NCI-H187 treated with DMSO at 0.1 percent for 48 hours (cell line): ENCODE measurements around the gene RC3H2.
"Not testable (repeated sequence)": the region's sequence is repeated elsewhere in the genome, so short reads cannot be mapped to it uniquely, and the experiment has no call there.

Experiments
- DNase-seq: peaks from one replicate; lab custom pipeline; 2025; lab: John Stamatoyannopoulos, UW

The RC3H2 gene

DNA sequence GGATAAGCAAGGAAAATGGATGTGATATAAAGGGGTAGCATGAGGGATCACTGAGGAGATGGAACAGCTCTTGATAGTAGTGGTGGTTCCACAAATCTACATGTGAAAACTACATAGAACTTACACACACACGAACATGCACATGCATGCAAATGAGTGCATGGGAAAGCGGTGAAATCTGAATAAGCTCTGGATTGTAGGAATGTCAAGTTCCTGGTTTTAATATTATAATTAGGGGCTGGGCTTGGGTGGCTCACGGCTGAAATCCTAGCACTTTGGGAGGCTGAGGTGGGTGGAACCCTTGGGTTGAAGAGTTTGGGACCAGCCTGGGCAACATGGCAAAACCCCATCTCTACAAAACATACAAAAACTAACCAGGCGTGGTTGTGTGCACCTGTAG is 63.7 kb downstream of the RC3H2 start:
- DNase-seq: no peak

DNA sequence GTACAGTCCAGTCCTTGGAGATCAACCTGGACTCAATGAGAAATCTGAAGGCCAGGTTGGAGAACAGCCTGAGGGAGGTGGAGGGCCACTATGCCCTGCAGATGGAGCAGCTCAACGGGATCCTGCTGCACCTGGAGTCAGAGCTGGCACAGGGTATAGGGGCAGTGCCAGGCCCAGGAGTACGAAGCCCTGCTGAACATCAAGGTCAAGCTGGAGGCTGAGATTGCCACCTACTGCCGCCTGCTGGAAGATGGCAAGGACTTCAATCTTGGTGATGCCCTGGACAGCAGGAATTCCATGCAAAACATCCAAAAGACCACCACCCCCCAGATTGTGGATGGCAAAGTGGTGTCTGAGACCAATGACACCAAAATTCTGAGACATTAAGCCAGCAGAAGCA is 66.7 kb downstream of the RC3H2 start:
- DNase-seq: not testable (repeated sequence)

DNA sequence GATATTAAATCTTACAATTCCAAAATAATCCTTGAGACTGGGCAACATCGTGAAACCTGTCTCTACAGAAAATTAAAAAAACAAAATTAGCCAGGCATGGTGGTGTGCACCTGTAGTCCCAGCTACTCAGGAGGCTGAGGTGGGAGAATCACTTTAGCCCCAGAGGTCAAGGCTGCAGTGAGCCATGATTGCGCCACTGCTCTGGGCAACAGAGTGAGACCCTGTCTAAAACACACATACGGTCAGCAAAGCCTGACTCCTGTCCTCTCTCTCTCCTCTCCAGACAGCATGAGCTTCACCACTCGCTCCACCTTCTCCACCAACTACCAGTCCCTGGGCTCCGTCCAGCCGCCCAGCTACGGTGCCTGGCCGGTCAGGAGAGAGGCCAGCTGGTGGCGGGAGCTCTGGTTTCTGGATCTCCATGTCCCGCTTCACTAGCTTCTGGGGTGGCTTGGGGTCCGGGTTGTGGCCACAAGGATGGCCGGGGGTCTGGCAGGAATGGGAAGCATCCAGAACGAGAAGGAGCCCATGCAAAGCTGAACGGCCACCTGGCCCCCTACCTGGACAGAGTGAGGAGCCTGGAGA is 67.8 kb downstream of the RC3H2 start:
- no peak for DNase-seq

DNA sequence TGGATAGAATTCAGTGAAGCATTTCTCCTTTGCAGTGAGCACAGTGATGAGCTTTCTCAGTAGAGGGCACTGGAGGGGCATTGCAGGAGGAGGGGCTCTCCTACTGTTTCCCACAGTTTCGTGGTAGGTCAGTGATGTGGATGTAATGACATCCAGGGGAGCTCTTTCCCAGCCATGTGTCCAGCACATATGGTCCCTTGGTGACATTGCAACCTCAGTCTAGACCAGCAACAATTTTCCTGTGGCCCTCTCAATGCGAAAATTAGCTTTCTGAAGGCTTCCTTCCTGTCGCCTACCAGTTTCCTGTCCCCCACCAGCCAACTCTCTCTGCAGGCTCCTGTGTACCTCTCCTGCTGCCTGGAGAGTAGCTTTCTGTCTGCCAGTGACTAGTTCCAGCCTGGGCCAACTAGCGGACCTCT is 69.8 kb downstream of the RC3H2 start:
- DNase-seq: no peak

DNA sequence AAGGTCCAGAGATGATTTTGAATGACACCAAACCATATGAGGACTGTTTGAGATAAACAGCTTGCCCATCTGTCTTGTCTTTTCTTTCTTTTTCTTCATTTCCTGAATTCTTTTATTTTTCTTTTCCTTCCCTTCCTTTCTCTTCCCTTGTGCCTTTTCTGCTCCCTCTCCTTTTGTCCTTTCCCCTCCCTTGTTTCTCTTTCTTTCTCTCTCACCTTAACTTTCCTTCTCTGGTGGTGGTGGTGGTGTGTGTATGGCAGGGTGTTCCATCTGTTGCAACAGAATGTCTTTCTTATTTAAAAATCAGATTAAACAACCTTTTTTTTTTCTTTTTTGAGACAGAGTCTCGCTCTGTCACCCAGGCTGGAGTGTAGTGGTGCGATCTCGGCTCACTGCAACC is 73.0 kb downstream of the RC3H2 start:
- no peak for DNase-seq

DNA sequence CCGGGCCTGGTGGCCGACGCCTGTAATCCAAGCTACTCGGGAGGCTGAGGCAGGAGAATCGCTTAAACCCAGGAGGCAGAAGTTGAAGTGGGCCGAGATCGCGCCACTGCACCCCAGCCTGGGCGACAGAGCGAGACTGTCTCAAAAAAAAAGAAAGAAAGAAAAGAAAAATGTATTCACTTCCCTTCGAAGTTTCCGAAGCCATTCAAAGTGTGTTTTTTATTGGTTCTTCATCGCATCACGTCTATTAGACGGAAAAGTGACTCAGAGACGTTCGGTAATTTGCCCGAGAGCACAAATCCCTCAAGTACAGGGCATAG is 76.2 kb downstream of the RC3H2 start:
- DNase-seq: not testable (repeated sequence)

DNA sequence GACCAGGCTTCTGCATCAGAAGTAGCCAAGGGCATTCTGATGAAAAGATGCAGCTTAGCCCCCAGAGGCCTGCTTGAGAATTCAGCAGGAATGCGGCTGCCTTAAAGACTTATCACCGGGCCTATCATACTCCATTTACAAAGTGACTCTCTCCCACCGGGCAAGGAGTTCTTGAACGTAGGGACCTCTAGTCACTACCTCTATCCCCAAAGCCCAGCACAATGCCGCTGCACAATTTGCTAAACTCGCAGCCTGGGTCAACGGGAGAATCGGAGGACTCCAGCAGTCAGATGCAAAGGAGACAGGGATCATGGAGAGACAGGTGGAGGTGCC is 77.4 kb downstream of the RC3H2 start:
- no peak for DNase-seq

DNA sequence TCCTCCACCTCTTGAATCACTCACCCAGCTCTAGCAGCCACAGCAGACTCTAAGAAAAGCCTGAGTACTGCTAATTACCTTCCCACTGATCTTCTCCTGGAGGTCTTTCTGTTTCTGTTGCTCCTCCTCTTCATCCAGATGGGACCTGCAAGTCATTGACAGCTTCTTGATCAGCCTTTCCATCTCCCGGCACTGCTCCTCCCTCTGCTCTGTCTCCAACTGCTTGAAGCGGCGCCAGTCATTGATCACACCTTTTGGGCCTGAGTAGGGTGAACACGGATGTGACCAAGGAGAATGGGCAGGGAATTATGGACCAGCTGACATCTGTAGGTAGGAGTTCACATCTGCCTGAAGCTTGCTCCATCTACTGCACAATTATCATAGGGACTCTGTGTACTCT is 82.2 kb downstream of the RC3H2 start:
- DNase-seq: no peak

DNA sequence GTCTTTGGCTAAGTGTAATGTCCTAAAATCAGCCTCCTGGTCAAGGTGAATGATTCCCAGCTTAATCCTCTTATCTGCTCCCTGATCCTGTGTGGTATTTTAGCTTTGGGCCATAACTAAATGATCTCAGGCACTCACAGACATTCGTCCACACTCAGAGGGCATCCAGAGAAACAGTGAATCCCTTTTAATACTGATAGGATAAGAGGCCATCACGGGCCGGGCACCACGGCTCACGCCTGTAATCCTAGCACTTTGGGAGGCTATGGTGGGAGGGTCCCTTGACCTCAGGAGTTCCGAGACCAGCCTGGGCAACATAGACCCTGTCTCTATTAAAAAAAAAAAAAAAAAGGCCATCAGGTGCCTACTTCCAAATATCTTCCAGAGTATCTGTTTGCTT is 83.1 kb downstream of the RC3H2 start:
- DNase-seq: no peak

DNA sequence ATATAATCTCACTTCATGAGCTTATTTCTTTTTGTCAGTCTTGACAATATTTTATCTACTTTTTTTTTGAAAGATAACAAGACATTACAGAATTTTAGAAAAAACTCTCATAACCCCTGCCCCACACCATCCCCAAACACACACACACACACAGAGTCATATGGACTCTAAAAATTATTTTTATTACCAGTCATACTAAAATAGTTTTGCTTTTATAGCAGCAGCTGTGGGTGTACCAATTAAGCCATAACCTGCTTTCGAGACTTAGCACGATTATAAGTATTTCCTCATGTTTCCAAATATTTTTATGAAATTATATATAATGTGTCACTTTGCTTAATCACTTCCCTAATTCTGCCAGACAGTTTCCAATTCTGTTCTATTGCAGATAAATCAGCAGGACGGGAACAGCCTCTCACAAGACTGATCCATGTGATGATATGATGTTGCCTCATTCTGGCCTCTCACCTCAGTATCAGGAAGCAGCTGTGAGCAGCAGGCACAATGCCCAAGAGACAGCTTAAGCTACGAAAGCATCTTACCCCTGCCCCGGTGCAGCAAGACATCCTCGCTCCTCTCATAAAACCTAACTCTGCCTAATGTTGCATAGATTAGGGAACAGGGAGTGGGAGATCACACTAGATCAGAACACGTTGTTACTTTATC is 83.7 kb downstream of the RC3H2 start:
- DNase-seq: no peak

DNA sequence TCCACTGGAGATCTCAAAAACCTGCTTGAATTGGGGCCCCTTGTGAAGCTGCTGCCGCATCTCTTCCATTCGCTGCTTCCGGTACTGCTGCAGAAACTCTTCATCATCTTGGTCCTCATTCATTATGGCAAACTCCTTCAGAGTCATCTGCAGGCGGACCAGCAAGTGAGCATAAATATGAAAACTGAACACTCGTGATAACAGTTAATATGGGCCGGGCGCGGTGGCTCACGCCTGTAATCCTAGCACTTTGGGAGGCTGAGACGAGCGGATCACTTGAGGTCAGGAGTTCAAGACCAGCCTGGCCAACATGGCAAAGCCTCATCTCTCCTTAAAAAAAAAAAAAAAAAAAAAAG is 84.7 kb downstream of the RC3H2 start:
- DNase-seq: no peak

DNA sequence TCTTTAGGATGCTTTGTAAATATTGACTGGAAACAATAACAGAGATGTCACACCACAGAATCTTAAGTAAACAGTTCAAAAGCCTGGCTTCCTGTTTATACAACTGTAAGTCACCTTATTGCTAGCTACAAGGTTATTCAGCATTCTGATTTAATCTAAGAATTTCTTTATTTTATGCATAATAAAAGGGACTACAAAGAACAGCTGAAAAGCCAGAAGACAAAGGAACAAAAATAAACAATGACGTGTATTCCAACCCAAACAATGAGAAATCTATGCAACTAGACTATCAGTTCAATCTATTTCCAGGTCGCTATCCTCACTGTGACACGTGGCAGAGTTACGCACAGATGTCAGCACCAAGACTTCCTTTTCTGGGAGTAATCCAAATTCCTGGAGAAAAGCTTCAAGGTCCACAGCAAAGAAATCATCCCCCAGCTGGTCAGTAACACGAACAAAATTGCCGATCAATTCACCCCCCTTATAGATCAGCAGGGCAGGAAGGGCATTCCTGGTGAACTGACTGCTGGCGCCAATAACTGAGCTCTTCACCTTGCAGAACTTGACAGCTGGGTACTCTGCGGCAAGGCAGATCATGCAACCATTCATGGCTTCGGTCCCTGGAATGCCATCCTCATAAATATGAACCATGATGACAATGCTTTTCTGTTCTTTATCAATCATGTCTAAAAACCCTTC is 85.2 kb downstream of the RC3H2 start:
- DNase-seq: no peak

DNA sequence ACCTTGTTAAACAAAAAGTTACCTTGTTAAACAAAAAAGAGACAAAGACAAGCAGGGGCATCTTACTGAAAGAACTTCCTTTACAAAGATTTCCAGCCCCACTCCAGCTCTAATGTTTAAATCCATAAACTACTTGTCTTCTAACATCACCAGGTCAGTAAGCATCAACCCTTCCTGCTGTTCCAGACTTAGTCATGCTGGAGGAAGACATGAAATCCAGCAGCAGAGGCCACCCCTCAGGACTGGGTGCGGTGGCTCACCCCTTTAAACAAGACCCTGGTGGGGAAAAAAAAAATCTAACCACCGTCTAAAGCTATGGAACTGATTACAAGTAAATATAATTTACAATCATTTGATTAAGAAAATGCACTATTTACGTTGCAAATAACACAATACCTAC is 85.8 kb downstream of the RC3H2 start:
- no peak for DNase-seq

DNA sequence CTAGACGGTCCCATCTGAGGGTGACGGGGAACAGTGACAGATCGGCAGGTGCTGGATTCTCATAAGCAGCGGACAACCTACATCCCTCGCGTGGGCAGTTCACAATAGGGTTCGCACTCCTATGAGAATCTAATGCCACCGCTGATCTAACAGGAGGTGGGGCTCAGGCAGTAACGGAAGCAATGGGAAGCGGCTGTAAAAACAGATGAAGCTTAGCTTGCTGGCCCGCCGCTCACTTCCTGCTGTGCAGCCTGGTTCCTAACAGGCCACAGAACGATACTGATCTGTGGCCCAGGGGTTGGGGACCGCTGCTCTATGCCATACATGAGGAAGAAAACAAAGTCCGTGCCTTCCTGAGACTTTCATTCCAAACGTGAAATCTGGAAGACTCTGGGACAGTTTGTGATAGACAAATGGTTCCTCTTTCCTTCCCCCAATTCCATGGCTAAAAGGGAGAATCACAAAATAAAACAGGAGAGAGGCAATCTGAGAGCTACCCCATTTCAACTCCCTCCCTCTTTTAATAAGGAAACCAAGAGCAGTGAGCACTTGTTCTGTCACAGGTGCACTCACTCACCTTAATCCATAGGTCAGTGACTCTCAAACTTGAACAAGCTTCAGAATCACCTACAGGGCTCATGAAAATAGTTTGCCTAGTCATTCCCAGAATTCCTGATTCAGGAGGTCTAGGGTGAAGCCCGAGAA is 88.8 kb downstream of the RC3H2 start:
- no peak for DNase-seq

DNA sequence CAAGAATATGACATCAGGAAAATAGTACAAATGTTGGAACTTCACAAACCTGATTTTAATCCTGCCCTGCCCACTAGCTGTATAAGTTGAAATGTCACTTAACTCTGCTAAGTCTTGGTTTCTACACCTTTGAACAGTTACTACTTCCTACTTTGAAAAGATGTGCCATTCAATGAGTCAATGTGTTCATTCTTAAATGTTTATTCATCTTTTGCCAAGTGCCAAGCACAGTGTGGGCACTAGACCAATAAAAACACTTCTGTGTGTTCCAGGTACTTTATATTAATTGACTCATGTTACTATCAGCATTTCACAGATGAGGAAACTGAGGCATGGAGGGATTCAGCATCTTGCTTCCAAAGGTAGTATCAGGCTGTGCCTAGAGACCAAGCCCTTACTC is 89.6 kb downstream of the RC3H2 start:
- no peak for DNase-seq

DNA sequence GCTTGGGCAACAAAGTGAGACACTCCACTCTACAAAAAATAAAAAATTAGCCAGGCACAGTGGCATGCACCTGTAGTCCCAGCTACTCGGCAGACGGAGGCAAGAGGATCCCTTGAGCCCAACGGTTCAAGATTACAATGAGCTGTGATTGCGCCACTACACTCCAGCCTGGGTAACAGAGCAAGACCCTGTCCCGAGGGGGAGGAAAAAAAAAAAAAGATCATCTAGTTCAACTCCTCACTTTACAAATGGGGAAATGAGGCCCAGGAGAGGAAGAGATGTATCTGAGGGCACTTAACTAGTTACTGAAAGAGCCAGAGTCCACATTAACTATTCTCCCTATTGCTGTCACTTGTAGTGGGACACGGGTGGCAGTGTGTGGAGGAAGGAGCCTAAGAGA is 90.6 kb downstream of the RC3H2 start:
- no peak for DNase-seq

DNA sequence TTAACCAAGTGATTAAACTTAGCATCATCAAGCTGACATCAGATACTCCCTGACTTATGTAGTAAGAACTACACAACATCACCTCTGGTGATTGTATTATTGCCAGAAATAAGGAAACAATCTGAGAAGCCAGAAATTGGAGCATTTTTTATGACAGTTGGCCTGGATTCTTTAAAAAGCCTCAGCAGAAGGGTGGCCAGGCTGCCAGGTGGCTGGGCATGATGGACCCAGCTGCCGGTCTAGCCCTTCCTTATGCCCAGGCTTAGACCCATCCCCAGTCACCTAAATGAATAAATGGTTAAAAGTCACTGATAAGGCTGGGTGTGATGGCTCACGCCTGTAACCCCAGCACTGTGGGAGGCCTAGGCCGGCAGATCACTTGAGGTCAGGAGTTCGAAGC is 92.4 kb downstream of the RC3H2 start:
- no peak for DNase-seq

DNA sequence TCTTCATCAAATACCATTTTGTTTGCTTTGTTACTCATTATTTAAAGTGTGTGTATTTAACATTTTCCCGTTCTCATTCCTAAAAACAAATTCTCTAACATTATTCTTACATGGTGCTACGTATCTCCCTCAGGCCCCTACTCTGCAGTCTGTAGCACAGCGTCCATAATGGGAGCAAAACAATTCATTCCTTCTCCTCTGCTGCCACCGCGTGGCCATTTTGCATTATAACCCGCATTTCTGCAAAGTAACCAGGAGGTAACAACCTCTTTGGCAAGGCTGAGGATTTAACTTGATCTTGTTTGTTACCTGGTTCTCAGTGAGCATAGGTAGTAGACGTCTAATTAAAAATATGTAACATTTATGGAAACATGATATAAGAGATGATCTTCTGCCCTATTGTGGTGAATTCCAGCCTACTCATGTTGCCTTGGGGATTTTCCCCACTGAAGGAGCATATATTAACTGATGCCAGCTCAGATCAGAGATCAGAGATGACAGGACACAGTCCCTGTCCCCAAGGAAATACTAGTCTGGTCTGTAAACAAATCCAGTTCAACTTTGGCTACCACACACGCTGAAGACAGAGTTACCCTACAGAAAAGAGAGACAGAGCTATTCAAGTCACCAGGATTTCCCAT is 94.7 kb downstream of the RC3H2 start:
- peak; percentile 0 for DNase-seq

DNA sequence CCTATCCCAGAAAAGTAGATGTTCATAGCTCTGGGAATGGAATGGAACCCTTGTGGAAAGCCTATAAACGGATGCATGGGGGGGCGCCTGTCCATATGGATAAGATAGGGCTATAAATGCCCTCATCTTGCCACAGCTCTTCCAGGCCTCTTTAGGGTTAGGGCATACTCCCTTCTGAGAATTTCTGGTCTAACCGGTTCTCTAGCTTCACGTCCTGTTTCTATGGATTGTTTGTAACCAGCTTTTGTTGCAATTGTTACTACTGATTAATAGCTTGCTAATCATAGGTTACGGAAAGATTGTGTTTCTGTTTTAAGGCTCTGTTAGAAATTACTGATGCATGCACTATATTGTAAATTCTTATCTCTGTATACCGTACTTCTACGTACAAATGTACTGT is 95.9 kb downstream of the RC3H2 start:
- not testable (repeated sequence) for DNase-seq

DNA sequence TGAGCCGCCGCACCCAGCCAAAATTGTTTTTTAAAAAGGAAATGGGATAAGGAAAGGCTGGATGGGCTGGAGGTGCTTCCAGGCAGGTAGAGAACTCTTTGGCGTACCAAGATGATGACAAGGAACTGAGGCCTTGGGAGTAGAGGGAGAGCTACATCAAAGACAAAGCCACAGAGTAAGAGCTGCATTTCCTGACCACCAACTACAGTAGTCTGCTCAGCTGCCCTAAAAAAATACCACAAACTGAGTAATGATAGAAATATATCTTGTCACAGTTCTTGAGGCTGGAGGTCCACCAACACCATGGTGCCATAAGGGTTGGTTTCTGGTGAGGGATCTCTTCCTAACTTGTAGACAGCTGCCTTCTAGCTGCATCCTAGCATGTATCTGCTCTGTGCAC is 97.0 kb downstream of the RC3H2 start:
- DNase-seq: no peak

DNA sequence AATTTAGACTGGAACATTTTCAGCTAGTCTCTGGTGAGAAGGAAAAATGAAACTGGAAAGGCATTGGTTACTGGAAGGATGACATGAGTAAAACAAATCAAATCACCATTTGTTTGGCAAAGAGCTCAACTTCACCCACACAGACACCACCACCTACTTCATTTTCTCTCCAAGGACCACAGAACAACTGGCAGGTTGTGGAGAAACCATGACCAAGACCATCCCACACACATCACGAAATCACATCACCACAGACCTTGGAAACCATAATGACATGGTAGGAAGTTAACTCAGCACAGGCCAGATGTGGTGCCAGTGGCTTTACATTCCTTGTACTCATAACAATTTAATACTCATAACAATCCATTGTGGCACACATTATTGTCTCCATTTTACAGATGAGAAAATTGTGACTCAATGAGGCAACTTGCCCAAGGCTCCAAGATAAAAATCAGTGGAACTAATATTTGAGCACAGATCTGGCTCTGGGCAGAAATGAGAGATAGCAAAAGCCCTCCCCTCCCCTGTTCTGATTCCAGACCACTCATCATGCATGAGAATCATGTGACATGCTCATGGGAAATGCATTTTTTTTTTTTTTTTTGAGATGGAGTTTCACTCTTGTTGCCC is 97.8 kb downstream of the RC3H2 start:
- no peak for DNase-seq

DNA sequence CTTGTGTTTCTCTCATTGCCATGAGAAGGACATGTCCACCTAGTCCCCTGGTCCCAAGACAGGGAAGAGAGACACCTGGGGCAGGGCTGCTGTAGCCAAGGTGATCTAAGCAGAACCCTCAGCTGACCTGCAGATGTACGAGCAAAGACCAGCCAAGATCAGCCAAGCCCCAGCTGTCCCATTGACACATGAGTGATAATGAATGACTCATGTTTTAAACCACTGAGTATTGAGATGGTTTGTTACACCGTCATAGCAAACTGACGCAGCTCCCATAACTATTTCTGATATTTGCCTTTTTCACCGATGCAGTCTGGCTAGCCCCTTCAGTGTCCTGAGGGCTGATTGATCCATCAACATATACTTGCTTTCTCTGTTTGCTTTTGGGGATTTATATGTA is 98.5 kb downstream of the RC3H2 start:
- DNase-seq: no peak
